ENCODE measurements around the gene KCNJ5. TPM values are rescaled to one million over a fixed set of nuclear protein-coding genes. Genes with fewer than 3 reads are reported as not detected.

Gene KCNJ5
- total RNA-seq, 2 donors from 2014 or later = 3.5 to 6.9 TPM

- no peak for DNase-seq (ENCODE audit: low spot score)
- H3K27me3 ChIP-seq (replicated peaks; ENCODE audit: insufficient read depth) = no peaks in the 10 kb centered on the region
- no peaks in the 10 kb centered on the region for H3K9me3 ChIP-seq
- TF ChIP-seq CTCF (IDR thresholded peaks at IDR 0.05) = no peak
- no peak for ATAC-seq (ENCODE audit: insufficient number of reproducible peaks, low FRiP score, low read depth)
- H3K4me1 ChIP-seq (ENCODE audit: control insufficient read depth in 1 of 2, low read depth in 2 of 2) = no peaks in the 10 kb centered on the region
- H3K36me3 ChIP-seq = no peaks in the 10 kb centered on the region
- no peak overlapping the region for H3K27ac ChIP-seq
- no peak overlapping the region for H3K4me3 ChIP-seq
Observed at GRCh38 chr11:128865490-128865889, 25.7 kb upstream of the KCNJ5 start.

GRCh38 chr11:128867277-128867676 lies 23.9 kb upstream of the KCNJ5 start, which contains the start of gene KCNJ1:
Gene KCNJ1 (minus strand): TSS chr11:128867296. CDS start chr11:128840243, 27,053 bp downstream.
- H3K27ac ChIP-seq = no peak within 1 kb of the TSS
- no peaks in the 10 kb centered on the region for H3K9me3 ChIP-seq
- no peak for DNase-seq (ENCODE audit: low spot score)
- no peaks in the 10 kb centered on the region for H3K27me3 ChIP-seq (replicated peaks; ENCODE audit: insufficient read depth)
- TF ChIP-seq CTCF (IDR thresholded peaks at IDR 0.05) = no peak
- no peaks in the 10 kb centered on the region for H3K36me3 ChIP-seq
- ATAC-seq (ENCODE audit: insufficient number of reproducible peaks, low FRiP score, low read depth) = no peak
- H3K4me3 ChIP-seq = no peak within 1 kb of the TSS
- H3K4me1 ChIP-seq (ENCODE audit: control insufficient read depth in 1 of 2, low read depth in 2 of 2) = no peaks in the 10 kb centered on the region

GRCh38 chr11:128868841-128869671 lies 22.1 kb upstream of the KCNJ5 start:
- ATAC-seq (ENCODE audit: insufficient number of reproducible peaks, low FRiP score, low read depth) = no peak
- H3K27ac ChIP-seq = no peak overlapping the region
- no peak for TF ChIP-seq CTCF (IDR thresholded peaks at IDR 0.05)
- H3K9me3 ChIP-seq = no peaks in the 10 kb centered on the region
- no peaks in the 10 kb centered on the region for H3K4me1 ChIP-seq (ENCODE audit: control insufficient read depth in 1 of 2, low read depth in 2 of 2)
- DNase-seq (ENCODE audit: low spot score) = no peak
- H3K36me3 ChIP-seq = no peaks in the 10 kb centered on the region
- H3K27me3 ChIP-seq (replicated peaks; ENCODE audit: insufficient read depth) = no peaks in the 10 kb centered on the region
- no peak overlapping the region for H3K4me3 ChIP-seq

- no peaks in the 10 kb centered on the region for H3K4me1 ChIP-seq (ENCODE audit: control insufficient read depth in 1 of 2, low read depth in 2 of 2)
- TF ChIP-seq CTCF (IDR thresholded peaks at IDR 0.05) = no peak
- H3K27ac ChIP-seq = no peak overlapping the region
- H3K9me3 ChIP-seq = no peaks in the 10 kb centered on the region
- DNase-seq (ENCODE audit: low spot score) (no peak), ATAC-seq (ENCODE audit: insufficient number of reproducible peaks, low FRiP score, low read depth) (no peak)
- H3K4me3 ChIP-seq = no peak overlapping the region
- no peaks in the 10 kb centered on the region for H3K27me3 ChIP-seq (replicated peaks; ENCODE audit: insufficient read depth)
- no peaks in the 10 kb centered on the region for H3K36me3 ChIP-seq
Observed at GRCh38 chr11:128871168-128871610, 20.0 kb upstream of the KCNJ5 start.

- DNase-seq (ENCODE audit: low spot score) (no peak), ATAC-seq (ENCODE audit: insufficient number of reproducible peaks, low FRiP score, low read depth) (no peak)
- H3K36me3 ChIP-seq = no peaks in the 10 kb centered on the region
- no peak for TF ChIP-seq CTCF (IDR thresholded peaks at IDR 0.05)
- no peaks in the 10 kb centered on the region for H3K27me3 ChIP-seq (replicated peaks; ENCODE audit: insufficient read depth)
- H3K9me3 ChIP-seq = no peaks in the 10 kb centered on the region
- H3K4me3 ChIP-seq = no peak overlapping the region
- H3K27ac ChIP-seq = no peak overlapping the region
- H3K4me1 ChIP-seq (ENCODE audit: control insufficient read depth in 1 of 2, low read depth in 2 of 2) = no peaks in the 10 kb centered on the region
Observed at GRCh38 chr11:128872094-128872493, 19.1 kb upstream of the KCNJ5 start.

All from thoracic aorta (tissue), 2 donors.